ENCODE data around the gene AHNAK. TPM values are rescaled to one million over a fixed set of nuclear protein-coding genes. Genes with fewer than 3 reads are reported as not detected.

AHNAK gene
- total RNA-seq, 1 donor = 474 TPM

DNA sequence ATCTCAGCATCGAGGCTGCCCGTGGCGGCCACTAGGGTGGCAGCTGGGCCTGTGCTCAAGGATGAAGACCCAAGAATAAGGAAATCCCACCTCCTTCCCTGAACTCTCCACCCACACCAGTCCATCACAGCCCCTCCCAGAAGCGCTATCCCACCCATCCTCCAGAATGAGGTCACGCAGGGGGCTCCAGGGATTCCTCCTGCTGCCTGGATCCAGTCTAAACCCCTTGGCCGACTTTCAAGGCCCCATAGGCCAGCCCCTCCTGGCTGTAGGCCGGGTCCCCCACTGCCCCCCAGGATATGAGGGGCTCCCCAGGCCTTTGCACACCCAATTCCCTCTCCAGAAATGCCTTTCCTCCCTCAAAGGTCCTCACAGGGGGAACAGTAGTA lies 146.7 kb downstream of the AHNAK start:
- H3K4me3 ChIP-seq (ENCODE audit: low read depth, low read length) = no peak overlapping the region
- DNase-seq (ENCODE audit: low read depth) = no peak
- TF ChIP-seq, protein P1, sequence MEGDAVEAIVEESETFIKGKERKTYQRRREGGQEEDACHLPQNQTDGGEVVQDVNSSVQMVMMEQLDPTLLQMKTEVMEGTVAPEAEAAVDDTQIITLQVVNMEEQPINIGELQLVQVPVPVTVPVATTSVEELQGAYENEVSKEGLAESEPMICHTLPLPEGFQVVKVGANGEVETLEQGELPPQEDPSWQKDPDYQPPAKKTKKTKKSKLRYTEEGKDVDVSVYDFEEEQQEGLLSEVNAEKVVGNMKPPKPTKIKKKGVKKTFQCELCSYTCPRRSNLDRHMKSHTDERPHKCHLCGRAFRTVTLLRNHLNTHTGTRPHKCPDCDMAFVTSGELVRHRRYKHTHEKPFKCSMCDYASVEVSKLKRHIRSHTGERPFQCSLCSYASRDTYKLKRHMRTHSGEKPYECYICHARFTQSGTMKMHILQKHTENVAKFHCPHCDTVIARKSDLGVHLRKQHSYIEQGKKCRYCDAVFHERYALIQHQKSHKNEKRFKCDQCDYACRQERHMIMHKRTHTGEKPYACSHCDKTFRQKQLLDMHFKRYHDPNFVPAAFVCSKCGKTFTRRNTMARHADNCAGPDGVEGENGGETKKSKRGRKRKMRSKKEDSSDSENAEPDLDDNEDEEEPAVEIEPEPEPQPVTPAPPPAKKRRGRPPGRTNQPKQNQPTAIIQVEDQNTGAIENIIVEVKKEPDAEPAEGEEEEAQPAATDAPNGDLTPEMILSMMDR (IDR thresholded peaks at IDR 0.05; ENCODE audit: insufficient read depth, low read depth, low read length) = no peak

DNA sequence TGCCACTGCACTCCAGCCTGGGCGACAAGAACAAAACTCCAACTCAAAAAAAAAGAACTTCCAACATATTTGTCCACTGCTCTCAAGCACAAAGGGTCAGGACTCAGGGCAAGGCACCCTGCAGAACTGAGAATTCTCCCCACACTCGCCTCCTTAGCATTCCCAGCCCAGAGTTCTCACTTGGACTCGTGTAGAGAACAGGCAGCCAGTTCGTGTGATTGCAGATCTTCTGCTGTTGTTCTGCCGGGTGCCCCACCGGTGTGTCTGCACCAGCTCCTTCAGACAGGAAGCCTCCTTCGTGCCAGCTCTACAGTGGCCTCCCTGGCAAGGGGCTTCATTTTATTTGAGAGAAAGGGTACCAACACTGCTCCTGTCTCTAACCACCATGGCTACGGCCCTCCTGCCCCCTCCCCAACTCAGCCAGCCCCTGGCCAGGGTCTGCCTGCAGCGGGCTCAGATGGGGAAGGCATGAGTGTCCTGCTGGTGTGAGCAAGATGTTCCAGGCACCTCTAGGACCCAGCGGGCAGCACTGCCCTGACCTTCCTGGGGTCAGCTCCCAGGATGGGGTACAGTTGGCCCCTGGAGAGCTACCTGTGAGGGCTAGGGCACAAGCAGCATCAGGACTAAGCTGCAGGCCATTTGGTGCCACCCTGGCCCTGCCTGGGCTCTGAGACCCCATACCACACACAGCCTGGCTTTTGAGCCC lies 147.3 kb downstream of the AHNAK start:
- H3K4me3 ChIP-seq (ENCODE audit: low read depth, low read length) = no peak overlapping the region
- TF ChIP-seq, protein P1 (IDR thresholded peaks at IDR 0.05; ENCODE audit: insufficient read depth, low read depth, low read length) = no peak
- peak; percentile 62 for DNase-seq (ENCODE audit: low read depth)

DNA sequence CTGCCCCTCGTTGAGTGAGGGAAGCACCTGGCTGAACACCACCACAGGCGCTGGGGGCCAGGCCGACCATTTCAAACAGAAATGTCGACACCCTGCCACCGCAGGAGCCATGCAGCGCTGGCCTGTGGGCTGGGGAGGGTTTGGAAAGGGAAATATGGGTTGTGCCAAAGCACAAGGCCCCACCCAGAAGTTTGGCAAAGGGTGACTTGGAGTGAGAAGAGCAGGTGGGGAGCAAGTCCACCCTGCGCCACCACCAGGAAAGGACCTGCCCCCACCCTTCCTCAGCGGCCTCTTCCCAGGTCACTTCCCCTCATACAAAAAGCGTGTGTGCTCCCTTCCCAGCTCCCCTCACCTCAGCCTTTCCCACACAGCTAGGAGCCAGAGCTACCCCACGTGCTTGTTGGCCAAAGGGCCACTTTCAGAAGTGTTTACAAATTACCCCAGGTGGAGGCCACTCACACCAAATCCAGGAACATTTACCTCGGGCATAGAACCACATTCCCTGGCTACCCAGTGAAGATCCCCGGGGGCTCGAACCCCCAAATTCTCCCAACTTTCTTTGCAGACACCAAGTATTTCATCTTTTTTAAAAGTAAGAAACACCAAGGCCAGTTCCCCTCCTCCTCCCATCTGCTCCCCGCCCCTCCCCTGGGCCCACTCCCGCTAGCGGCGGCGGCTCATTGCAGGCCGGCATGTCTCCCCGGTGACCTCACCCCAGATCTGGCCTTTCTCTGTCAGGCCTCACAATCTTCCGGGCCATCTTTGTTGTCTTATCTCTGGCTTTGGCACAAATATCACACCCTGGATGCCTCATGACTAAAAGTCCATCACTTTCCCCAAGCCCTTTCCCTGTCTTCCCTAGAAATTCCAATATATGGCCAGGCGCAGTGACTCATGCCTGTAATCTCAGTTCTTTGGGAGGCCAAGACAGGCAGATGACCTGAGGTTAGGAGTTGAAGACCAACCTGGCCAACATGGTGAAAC lies 148.3 kb downstream of the AHNAK start:
- H3K4me3 ChIP-seq (ENCODE audit: low read depth, low read length) = no peak overlapping the region
- TF ChIP-seq, protein P1 (IDR thresholded peaks at IDR 0.05; ENCODE audit: insufficient read depth, low read depth, low read length) = no peak
- DNase-seq (ENCODE audit: low read depth) = peak; percentile 94

DNA sequence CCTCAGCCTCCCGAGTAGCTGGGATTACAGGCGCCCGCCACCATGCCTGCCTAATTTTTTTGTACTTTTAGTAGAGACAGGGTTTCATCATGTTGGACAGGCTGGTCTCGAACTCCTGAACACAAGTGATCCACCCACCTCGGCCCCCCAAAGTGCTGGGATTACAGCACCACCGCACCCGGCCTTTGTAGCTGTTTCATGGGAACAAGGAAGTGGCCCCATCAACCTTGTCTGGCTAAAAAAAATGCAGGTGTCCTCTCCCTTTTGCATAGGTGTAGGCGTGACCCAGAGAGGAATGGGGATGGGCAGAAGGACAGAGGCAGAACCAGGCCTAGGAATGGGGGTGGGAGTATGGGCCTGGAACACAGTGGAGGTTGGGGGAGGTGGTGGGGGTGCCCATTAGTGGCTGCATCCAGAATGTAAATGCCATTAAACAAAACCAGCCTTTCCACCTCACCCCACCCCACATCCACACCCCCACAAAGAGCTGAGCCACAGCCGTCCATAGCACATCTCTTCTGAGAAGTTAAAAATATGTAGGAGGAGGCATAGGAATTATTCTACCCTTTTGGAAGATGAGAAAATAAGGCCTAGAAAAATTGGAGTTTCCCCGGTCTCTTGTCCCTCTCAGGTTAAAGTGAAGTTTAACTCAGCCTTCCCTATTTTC lies 150.6 kb downstream of the AHNAK start:
- TF ChIP-seq, protein P1 (IDR thresholded peaks at IDR 0.05; ENCODE audit: insufficient read depth, low read depth, low read length) = no peak
- no peak overlapping the region for H3K4me3 ChIP-seq (ENCODE audit: low read depth, low read length)
- no peak for DNase-seq (ENCODE audit: low read depth)

DNA sequence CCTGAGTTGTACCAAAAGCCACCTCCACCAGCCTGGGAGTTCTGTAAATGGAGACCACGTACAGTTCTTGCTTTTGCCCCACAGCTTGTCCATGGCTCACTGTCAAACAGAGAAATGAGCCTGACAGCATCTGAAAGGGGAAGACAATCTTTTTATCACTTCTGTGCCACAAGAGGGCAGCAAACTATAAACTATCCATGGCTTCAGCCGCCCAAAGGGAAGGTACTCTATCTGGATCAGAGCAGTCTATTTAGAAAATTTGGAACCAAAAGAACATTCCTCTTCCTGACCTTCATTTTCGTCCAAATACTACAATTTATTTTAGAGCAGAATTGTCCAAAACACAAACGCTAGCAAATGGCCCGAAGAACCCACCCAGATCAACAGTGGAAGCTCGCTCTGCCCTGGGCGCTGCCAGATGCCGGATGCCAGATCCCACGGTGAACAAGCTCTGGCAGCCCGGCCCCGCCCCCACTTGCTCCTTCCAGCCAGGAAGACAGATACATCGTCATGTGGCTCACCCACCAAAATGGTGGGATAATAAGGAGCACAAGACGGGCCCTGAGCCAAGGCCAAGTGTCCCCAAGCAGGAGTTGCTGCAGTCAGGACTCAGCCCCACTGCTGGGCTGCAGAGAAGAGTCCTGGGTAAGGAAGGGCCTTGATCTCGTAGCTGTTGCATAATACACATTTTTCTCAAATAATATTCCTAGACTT lies 151.6 kb downstream of the AHNAK start:
- TF ChIP-seq, protein P1 (IDR thresholded peaks at IDR 0.05; ENCODE audit: insufficient read depth, low read depth, low read length) = peak; percentile 66
- DNase-seq (ENCODE audit: low read depth) = peak; percentile 89

DNA sequence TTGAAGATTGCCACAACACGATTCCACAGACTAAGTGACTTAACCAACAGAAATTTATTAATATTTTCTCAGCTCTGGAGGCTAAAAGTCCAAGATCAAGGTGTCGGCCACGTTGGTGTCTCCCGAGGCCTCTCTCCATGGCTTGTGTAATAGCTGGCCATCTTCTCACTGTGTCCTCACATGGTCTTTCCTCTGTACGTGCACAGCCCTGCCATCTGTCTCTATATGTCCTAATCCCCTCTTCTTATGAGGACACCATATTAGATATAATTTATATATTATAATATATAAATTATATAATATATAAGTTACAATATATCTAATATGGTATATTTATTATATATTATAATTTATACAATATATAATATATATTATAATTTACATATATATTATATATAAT lies 152.9 kb downstream of the AHNAK start:
- no peak overlapping the region for H3K4me3 ChIP-seq (ENCODE audit: low read depth, low read length)
- DNase-seq (ENCODE audit: low read depth) = no peak
- TF ChIP-seq, protein P1 (IDR thresholded peaks at IDR 0.05; ENCODE audit: insufficient read depth, low read depth, low read length) = no peak

More for the DNA sequence above, 151.6 kb downstream of the AHNAK start:
- peak overlapping the region; percentile 42 for H3K4me3 ChIP-seq (ENCODE audit: low read depth, low read length)
